A549 (cell line): ENCODE results near the gene ITGA2B. TPM values are rescaled to one million over a fixed set of nuclear protein-coding genes. Genes with fewer than 3 reads are reported as not detected.

Experiments used
- ATAC-seq, 2 experiments: fragments of 200-7000 bp in 1 of 2; fragments of >200 bp in 1 of 2; cut with Nextera tagmentation in 1 of 2; cut with Tn5 transposase in 1 of 2; 3 replicates each; pipeline versions ENCODE4 v1.8.0 to v1.9.1; 2018 to 2020; ENCODE audit warnings: mild to moderate bottlenecking in 1 of 2, moderate library complexity in 1 of 2
- CTCF ChIA-PET: fragments of 300-600 bp; sonication (Branson Sonifier 250); formaldehyde crosslinking; extraction: SDS; loops from one replicate; lab custom pipeline; 2021; ENCODE audit warnings: antibody characterized with exemption, inconsistent platforms; lab: Yijun Ruan, JAX
- POLR2A ChIA-PET: fragments of 350-600 bp; formaldehyde crosslinking; extraction: SDS; loops from one replicate; lab custom pipeline; 2021; ENCODE audit warnings: antibody characterized with exemption, inconsistent platforms; lab: Yijun Ruan, JAX
- DNase-seq, 2 experiments: peaks; one replicate each; pipeline versions ENCODE4 v3.0.0 to v3.0.0-alpha.2; 2011 to 2016; ENCODE audit warnings: low read depth in 1 of 2, low spot score in 1 of 2
- FAIRE-seq: peaks from 2 replicates; lab custom pipeline; 2011; peaks lifted over from hg19 to GRCh38; lab: Jason Lieb, UNC
- H3K27ac ChIP-seq, 2 experiments: fragments of >200 bp; sonication (Bioruptor Twin); formaldehyde crosslinking; 3 replicates each; pipeline ENCODE4 v1.5.1; 2016 to 2017
- H3K4me1 ChIP-seq: fragments of >200 bp; sonication (Bioruptor Twin); formaldehyde crosslinking; 3 replicates; pipeline ENCODE4 v1.6.1; 2016
- H3K4me2 ChIP-seq: fragments of >200 bp; sonication (Bioruptor Twin); formaldehyde crosslinking; 3 replicates; pipeline ENCODE4 v1.6.1; 2016
- H3K4me3 ChIP-seq: fragments of >200 bp; sonication (Bioruptor Twin); formaldehyde crosslinking; 3 replicates; pipeline ENCODE4 v1.5.1; 2016
- H3K9me3 ChIP-seq: fragments of >200 bp; sonication (Bioruptor Twin); formaldehyde crosslinking; 3 replicates; pipeline ENCODE4 v1.6.1; 2016
- CEBPB ChIP-seq, 2 experiments: fragments of >200 bp in 1 of 2; sonication (Bioruptor Twin) in 1 of 2; formaldehyde crosslinking in 1 of 2; IDR thresholded peaks; 2 replicates each; pipeline ENCODE4 v1.6.1; 2012 to 2016
- CHD4 ChIP-seq: fragments of 200-600 bp; sonication (generic); IDR thresholded peaks from 2 replicates; pipeline ENCODE4 v1.6.1; 2016; ENCODE audit warnings: antibody characterized with exemption, mild to moderate bottlenecking, borderline replicate concordance
- ESRRA ChIP-seq: fragments of 150-350 bp; IDR thresholded peaks from 2 replicates; pipeline ENCODE4 v1.6.1; 2014; ENCODE audit warnings: mild to moderate bottlenecking, low read length, borderline replicate concordance
- FOSL2 ChIP-seq, 2 experiments: fragments of 450-650 bp in 1 of 2; fragments of >200 bp in 1 of 2; sonication (Bioruptor Twin) in 1 of 2; formaldehyde crosslinking; IDR thresholded peaks; 2 replicates each; pipeline versions ENCODE4 v1.5.0 to v1.6.1; 2016 to 2020; ENCODE audit warnings: mild to moderate bottlenecking in 1 of 2, moderate library complexity in 1 of 2
- GATA3 ChIP-seq: IDR thresholded peaks from 2 replicates; pipeline ENCODE4 v1.6.1; 2012; ENCODE audit warnings: borderline replicate concordance
- HOXA7 ChIP-seq: fragments of 250-450 bp; sonication (Bioruptor Pico); IDR thresholded peaks from 2 replicates; pipeline ENCODE4 v1.5.0; 2020; ENCODE audit warnings: mild to moderate bottlenecking, moderate library complexity
- HOXB5 ChIP-seq: fragments of 250-450 bp; sonication (Bioruptor Pico); IDR thresholded peaks from 2 replicates; pipeline ENCODE4 v1.5.0; 2020; ENCODE audit warnings: mild to moderate bottlenecking, moderate library complexity
- KDM5A ChIP-seq: fragments of 200-600 bp; sonication (generic); IDR thresholded peaks from 2 replicates; pipeline ENCODE4 v1.6.1; 2016; ENCODE audit warnings: antibody characterized with exemption, mild to moderate bottlenecking
- PBX3 ChIP-seq: IDR thresholded peaks from 2 replicates; pipeline ENCODE4 v1.6.1; 2012
- POLR2AphosphoS2 ChIP-seq: conservative IDR thresholded peaks from 2 replicates; pipeline ENCODE4 v1.6.1; 2012; ENCODE audit warnings: low read length, improper control_type of control experiment, inconsistent platforms
- RAD21 ChIP-seq, 2 experiments: fragments of >200 bp in 1 of 2; sonication (Bioruptor Twin) in 1 of 2; formaldehyde crosslinking in 1 of 2; IDR thresholded peaks in 1 of 2; conservative IDR thresholded peaks in 1 of 2; 2 replicates in 1 of 2; 3 replicates in 1 of 2; pipeline ENCODE4 v1.6.1; 2012 to 2018; ENCODE audit warnings: inconsistent platforms in 1 of 2
- RCOR1 ChIP-seq: fragments of 150-350 bp; IDR thresholded peaks from 2 replicates; pipeline ENCODE4 v1.6.1; 2014; ENCODE audit warnings: antibody characterized with exemption, low read length, low read depth
- RNF2 ChIP-seq: fragments of 200-600 bp; sonication (generic); IDR thresholded peaks from 2 replicates; pipeline ENCODE4 v1.6.1; 2016; ENCODE audit warnings: low read depth, mild to moderate bottlenecking, antibody characterized with exemption, moderate library complexity, borderline replicate concordance
- TFCP2L1 ChIP-seq: fragments of 250-450 bp; sonication (Bioruptor Pico); IDR thresholded peaks from 2 replicates; pipeline ENCODE4 v1.5.0; 2021; ENCODE audit warnings: mild to moderate bottlenecking
- WGBS: methylation state at CpG from one replicate; pipeline ENCODE4 v1.1.6; 2017; ENCODE audit errors: missing lambda C conversion rate; 5-methylcytosine and 5-hydroxymethylcytosine counted together
- polyA plus RNA-seq, 4 experiments: library from polyadenylated mRNA; depleted of rRNA in 3 of 4; stranded (reverse); fragments of >200 nt; fragmentation: RNase III in 1 of 4; extraction: RNeasy Plus Mini Kit Qiagen cat#74134 plus additional on column Dnase treatment in 1 of 4; gene quantifications; 2 replicates in 3 of 4; 3 replicates in 1 of 4; pipeline ENCODE4 v1.2.3, GENCODE V29; 2011 to 2017
- TF ChIP-seq, protein P1 (sequence below): fragments of 150-350 bp; IDR thresholded peaks from 2 replicates; pipeline ENCODE4 v1.6.1; 2014; ENCODE audit warnings: low read depth, mild to moderate bottlenecking, low read length
- TF ChIP-seq, protein P2 (sequence below): fragments of 250-450 bp; sonication (Bioruptor Pico); IDR thresholded peaks from 2 replicates; pipeline ENCODE4 v1.5.0; 2020; ENCODE audit warnings: low read depth, mild to moderate bottlenecking, moderate library complexity
- TF ChIP-seq, protein P3 (sequence below): fragments of >200 bp; sonication (Bioruptor Twin); formaldehyde crosslinking; IDR thresholded peaks from 3 replicates; pipeline ENCODE4 v1.5.1; 2016

ITGA2B gene
- polyA plus RNA-seq, 2 of the 4 experiments (the other 2 are of a cell fraction): 1.3 to 4.1 TPM

- TF ChIP-seq, protein P1, sequence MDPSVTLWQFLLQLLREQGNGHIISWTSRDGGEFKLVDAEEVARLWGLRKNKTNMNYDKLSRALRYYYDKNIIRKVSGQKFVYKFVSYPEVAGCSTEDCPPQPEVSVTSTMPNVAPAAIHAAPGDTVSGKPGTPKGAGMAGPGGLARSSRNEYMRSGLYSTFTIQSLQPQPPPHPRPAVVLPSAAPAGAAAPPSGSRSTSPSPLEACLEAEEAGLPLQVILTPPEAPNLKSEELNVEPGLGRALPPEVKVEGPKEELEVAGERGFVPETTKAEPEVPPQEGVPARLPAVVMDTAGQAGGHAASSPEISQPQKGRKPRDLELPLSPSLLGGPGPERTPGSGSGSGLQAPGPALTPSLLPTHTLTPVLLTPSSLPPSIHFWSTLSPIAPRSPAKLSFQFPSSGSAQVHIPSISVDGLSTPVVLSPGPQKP: no peak
Observed at GRCh38 chr17:44356241-44356640, 33.2 kb downstream of the ITGA2B start (continued).

DNA sequence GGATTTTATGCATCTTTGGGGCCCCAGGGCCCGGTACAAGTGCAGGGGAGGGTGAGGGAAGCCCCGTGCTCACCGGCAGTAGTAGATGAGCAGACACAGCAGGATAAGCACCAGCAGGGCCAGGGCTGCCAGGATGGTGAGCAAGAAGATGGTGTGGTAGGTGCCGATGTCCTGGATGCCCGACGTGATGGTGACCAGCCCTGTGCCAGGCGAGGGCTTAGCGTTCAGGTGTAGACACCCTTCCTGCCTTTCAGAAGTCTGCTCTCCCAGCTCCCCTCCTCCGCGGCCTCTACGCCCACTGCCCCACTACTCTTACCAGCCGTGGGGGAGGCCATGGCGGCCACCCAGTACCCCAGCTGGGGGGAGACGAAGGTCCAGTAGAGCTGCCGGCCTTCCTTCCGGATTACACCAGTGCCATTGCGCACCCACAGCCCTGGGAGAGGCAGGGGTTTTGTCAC, 33.8 kb downstream of the ITGA2B start:
- POLR2A ChIA-PET: no interaction called here
- H3K4me3 ChIP-seq: no peak overlapping the region
- no peak for ATAC-seq
- 86% methylated on average over 17 of the region's 17 CpGs for WGBS
- CTCF ChIA-PET: interaction anchor here (0.6 to 17.9 kb wide), 6 partner anchors 7 to 281 kb away, joined by 3 to 327 read pairs (median 26); partner anchors contain the start of genes FAM171A2 and GRN
- no peaks in the 10 kb centered on the region for H3K9me3 ChIP-seq
- no peaks in the 10 kb centered on the region for H3K4me1 ChIP-seq
- no peak overlapping the region for H3K27ac ChIP-seq
- FAIRE-seq: no peak
- no peak for TF ChIP-seq TFCP2L1
- no peak for TF ChIP-seq RCOR1
- no peak for TF ChIP-seq RAD21 (conservative IDR thresholded peaks at IDR 0.05 in 1 of 2, IDR thresholded peaks at IDR 0.05 in 1 of 2)
- no peak for TF ChIP-seq POLR2AphosphoS2
- TF ChIP-seq KDM5A: no peak
- no peak for TF ChIP-seq RNF2
- TF ChIP-seq, protein P2, sequence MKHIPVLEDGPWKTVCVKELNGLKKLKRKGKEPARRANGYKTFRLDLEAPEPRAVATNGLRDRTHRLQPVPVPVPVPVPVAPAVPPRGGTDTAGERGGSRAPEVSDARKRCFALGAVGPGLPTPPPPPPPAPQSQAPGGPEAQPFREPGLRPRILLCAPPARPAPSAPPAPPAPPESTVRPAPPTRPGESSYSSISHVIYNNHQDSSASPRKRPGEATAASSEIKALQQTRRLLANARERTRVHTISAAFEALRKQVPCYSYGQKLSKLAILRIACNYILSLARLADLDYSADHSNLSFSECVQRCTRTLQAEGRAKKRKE (CRISPR knock-in tag): no peak
- TF ChIP-seq CHD4: no peak
- TF ChIP-seq PBX3: no peak
- TF ChIP-seq CEBPB (IDR thresholded peaks at IDR 0.05): no peak
- no peak for TF ChIP-seq ESRRA
- no peak for TF ChIP-seq FOSL2 (IDR thresholded peaks at IDR 0.05)
- TF ChIP-seq FOSL2 (CRISPR knock-in tag; IDR thresholded peaks at IDR 0.05): no peak
- TF ChIP-seq HOXB5 (CRISPR knock-in tag): no peak
- TF ChIP-seq, protein P3, sequence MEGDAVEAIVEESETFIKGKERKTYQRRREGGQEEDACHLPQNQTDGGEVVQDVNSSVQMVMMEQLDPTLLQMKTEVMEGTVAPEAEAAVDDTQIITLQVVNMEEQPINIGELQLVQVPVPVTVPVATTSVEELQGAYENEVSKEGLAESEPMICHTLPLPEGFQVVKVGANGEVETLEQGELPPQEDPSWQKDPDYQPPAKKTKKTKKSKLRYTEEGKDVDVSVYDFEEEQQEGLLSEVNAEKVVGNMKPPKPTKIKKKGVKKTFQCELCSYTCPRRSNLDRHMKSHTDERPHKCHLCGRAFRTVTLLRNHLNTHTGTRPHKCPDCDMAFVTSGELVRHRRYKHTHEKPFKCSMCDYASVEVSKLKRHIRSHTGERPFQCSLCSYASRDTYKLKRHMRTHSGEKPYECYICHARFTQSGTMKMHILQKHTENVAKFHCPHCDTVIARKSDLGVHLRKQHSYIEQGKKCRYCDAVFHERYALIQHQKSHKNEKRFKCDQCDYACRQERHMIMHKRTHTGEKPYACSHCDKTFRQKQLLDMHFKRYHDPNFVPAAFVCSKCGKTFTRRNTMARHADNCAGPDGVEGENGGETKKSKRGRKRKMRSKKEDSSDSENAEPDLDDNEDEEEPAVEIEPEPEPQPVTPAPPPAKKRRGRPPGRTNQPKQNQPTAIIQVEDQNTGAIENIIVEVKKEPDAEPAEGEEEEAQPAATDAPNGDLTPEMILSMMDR: no peak
- no peak for TF ChIP-seq GATA3
- no peak for TF ChIP-seq HOXA7 (CRISPR knock-in tag)
- DNase-seq: no peak
- H3K4me2 ChIP-seq: no peak overlapping the region
